Gastroesophageal sphincter (tissue), 3 donors: ENCODE data around the gene SIGLEC15.

Experiments
- CTCF ChIP-seq, 4 experiments: fragments of 200-600 bp in 2 of 4; fragments of 450-650 bp in 2 of 4; sonication (generic) in 1 of 4; IDR thresholded peaks; one replicate each; pipeline ENCODE4 v1.5.1; 2017 to 2019; ENCODE audit warnings: antibody characterized with exemption in 4 of 4, mild to moderate bottlenecking in 2 of 4, moderate library complexity in 2 of 4
- EP300 ChIP-seq: sonication (generic); formaldehyde crosslinking; IDR thresholded peaks from one replicate; pipeline ENCODE4 v1.6.1; 2017; ENCODE audit warnings: antibody characterized with exemption, mild to moderate bottlenecking
- POLR2A ChIP-seq, 2 donors: fragments of 450-650 bp; IDR thresholded peaks; one replicate each; pipeline ENCODE4 v1.6.1; 2017; ENCODE audit warnings: antibody characterized with exemption in 2 of 2, mild to moderate bottlenecking in 2 of 2, moderate library complexity in 1 of 2
- POLR2AphosphoS5 ChIP-seq: sonication (generic); formaldehyde crosslinking; IDR thresholded peaks from one replicate; pipeline ENCODE4 v1.6.1; 2017; ENCODE audit warnings: antibody characterized with exemption

GRCh38 chr18:45891806-45892205 lies 66.3 kb downstream of the SIGLEC15 start:
- TF ChIP-seq CTCF (IDR thresholded peaks at IDR 0.05) (no peak), EP300 (no peak), POLR2AphosphoS5 (no peak), POLR2A (IDR thresholded peaks at IDR 0.05) (no peak)
